GM10248 (cell line): ENCODE results near the gene F2RL3.

Experiments used
- CTCF ChIA-PET: fragments of 300-600 bp; sonication (Branson Sonifier 250); formaldehyde crosslinking; extraction: SDS; loops from one replicate; lab custom pipeline; 2021; ENCODE audit warnings: antibody characterized with exemption; lab: Yijun Ruan, JAX
- POLR2A ChIA-PET: fragments of 350-650 bp; sonication (Branson Sonifier 250); formaldehyde crosslinking; extraction: SDS; loops from one replicate; lab custom pipeline; 2020; ENCODE audit warnings: antibody characterized with exemption; lab: Yijun Ruan, JAX
- DNase-seq: peaks from one replicate; pipeline ENCODE4 v3.0.0; 2012; ENCODE audit errors: extremely low spot score
- TF ChIP-seq, protein P1 (sequence below): IDR thresholded peaks from 2 replicates; pipeline ENCODE4 v1.5.1; 2012; ENCODE audit warnings: mild to moderate bottlenecking, low read depth; ENCODE audit errors: extremely low read depth, missing control alignments, control extremely low read depth

F2RL3 gene

DNA sequence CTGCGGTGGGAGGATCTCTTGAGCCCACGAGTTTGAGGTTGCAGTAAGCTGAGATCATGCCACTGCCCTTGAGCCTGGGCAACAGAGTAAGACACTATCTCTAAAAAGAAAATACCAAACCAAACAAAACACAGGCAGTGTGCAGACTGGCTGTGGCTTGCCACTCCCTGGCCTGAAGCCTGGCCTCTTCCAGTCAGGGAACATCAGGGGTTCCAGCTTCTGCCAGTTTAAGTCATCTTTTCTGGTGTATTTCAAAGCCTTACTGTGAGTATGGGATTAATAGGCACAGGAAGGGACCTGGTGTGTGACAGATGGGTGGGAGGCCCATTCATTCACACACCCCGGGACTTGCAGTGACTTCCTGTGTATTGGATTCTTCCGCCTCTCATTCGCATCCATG lies 27.0 kb upstream of the F2RL3 start:
- POLR2A ChIA-PET: interaction anchor here (0.6 kb wide), 1 partner anchor 716 kb away, joined by 6 read pairs; no protein-coding TSS in a partner anchor
- TF ChIP-seq, protein P1, sequence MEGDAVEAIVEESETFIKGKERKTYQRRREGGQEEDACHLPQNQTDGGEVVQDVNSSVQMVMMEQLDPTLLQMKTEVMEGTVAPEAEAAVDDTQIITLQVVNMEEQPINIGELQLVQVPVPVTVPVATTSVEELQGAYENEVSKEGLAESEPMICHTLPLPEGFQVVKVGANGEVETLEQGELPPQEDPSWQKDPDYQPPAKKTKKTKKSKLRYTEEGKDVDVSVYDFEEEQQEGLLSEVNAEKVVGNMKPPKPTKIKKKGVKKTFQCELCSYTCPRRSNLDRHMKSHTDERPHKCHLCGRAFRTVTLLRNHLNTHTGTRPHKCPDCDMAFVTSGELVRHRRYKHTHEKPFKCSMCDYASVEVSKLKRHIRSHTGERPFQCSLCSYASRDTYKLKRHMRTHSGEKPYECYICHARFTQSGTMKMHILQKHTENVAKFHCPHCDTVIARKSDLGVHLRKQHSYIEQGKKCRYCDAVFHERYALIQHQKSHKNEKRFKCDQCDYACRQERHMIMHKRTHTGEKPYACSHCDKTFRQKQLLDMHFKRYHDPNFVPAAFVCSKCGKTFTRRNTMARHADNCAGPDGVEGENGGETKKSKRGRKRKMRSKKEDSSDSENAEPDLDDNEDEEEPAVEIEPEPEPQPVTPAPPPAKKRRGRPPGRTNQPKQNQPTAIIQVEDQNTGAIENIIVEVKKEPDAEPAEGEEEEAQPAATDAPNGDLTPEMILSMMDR: no peak
- DNase-seq: no peak
- CTCF ChIA-PET: interaction anchor here (0.9 to 2.3 kb wide), 2 partner anchors 14 to 16 kb away, joined by 3 to 5 read pairs; no protein-coding TSS in a partner anchor

DNA sequence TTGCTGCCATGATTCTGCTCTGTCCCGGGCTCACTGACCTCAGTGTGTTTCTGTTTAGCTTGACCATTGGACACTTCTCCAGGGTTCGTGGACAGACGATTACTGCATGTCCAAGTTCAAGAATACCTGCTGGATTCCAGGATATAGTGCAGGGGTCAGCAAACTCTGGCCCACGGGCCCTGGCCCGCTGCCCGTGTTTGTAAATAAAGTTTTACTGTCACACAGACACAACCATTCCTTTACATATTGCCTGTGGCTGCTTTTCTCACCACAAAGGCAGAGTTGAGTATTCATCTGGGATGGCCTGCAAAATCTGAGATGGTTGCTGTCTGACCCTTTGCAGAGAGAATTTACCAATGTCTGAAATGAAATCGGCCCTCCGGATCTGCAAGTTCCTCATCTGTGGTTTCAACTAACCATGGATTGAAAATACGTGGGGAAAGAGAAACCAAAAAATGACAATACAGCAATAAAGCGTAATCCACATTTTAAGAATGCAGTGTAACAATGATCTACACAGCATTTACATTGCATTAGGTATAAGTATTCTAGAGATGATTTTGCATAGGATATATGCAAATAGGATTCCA lies 25.9 kb upstream of the F2RL3 start:
- TF ChIP-seq, protein P1: no peak
- CTCF ChIA-PET: interaction anchor here (0.7 kb wide), 1 partner anchor 10 kb away, joined by 3 read pairs; no protein-coding TSS in a partner anchor
- DNase-seq: no peak
- POLR2A ChIA-PET: no interaction called here

DNA sequence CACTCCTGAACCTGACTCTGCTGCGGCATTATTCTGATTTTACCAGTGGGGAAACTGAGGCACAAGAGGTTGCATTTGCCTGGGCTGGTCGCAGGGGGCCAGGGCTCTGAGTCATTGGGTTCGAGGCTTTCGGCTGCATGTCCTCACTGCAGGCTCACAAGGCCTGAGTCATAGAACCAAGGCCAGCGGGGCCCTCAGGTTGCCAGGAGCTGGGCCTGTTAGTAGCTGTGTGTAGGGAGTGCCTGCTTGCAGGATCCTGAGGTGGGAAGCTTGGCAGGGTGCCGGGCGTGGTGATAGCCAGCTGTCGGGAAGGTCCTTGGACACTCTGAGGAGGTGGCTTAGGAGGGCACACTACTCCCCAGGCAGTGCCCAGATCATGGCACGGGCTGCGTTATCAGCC lies 21.6 kb upstream of the F2RL3 start:
- DNase-seq: no peak
- CTCF ChIA-PET: no interaction called here
- POLR2A ChIA-PET: no interaction called here
- TF ChIP-seq, protein P1: no peak

DNA sequence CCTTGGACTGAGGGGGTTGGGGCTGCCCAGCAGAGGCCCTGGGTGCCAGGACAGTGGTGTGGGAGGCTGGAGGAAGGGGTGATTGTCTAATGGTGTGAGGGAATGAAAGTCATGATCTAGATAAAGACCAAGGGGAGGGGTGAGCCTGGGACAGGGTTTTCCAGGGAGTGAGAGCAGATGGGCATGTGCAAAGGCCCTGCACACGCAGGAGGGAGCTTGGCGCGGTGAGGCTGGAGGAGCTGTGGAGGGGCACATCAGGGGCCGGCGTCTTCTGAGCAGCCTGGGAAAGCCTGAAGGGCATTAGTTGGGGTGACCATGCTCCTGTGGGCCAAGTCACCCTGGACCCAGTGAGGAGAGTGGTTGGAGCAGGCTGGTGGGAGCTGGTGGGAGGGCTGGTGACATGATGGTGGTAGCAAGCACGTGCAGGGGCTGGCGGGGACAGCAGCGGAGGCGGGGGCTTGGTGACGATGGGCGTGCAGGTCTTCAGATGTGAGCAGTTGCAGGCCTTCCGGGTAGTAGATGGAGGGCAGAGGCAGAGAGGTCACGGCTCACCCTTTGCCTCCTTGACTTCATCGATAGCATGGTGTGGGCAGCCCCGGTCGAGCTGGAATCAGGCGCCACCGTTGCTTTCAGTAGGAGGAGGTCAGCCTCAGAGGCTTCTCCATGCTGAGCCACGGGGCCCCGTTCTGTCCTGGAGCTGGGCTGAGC lies 20.2 kb upstream of the F2RL3 start:
- TF ChIP-seq, protein P1: no peak
- ChIA-PET POLR2A (no interaction called here), CTCF (interaction anchor here (1.3 kb wide), 1 partner anchor 12 kb away, joined by 3 read pairs; no protein-coding TSS in a partner anchor)
- no peak for DNase-seq

DNA sequence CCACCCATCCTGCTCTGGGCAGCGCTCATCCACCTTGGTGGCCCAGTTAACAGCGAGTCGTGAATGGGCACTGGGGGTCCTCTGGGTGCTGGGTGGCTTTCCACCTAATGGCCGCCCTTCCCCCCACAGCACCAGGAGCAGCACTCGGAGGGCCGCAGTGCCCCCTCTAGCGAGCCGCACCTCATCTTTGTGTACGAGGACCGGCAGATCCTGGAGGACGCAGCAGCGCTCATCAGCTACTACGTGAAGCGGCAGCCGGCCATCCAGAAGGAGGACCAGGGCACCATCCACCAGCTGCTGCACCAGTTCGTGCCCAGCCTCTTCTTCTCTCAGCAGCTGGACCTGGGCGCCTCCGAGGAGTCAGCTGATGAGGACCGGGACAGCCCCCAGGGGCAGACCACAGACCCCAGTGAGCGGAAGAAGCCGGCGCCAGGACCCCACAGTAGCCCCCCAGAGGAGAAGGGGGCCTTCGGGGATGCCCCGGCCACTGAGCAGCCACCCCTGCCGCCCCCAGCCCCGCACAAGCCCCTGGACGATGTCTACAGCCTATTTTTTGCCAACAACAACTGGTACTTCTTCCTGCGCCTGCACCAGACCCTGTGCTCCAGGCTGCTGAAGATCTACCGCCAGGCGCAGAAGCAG lies 19.3 kb upstream of the F2RL3 start:
- ChIA-PET CTCF (interaction anchor here (1.3 kb wide), 1 partner anchor 11 kb away, joined by 3 read pairs; no protein-coding TSS in a partner anchor), POLR2A (no interaction called here)
- TF ChIP-seq, protein P1: no peak
- DNase-seq: no peak

DNA sequence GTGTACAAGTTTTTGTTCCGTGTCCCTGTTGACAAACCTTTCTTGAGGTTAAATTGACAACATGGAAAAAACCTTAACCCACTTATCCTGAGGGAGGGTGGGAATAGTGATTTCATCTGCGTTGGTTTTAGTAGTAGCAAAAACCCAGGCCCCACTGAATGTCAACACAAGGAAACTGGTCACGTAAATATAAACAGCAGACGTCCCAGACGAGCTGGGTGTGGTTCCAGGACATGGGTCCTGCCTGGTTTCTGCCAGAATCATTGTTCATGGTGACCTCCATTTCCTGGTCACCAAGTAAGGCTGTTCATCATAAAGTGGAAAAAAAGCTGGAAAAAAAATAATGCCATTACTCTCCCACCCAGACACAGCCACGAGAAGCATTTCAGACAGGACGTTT lies 16.9 kb upstream of the F2RL3 start:
- no peak for DNase-seq
- CTCF ChIA-PET: interaction anchor here (1.6 kb wide), 1 partner anchor 93 kb away, joined by 3 read pairs; no protein-coding TSS in a partner anchor
- TF ChIP-seq, protein P1: no peak
- POLR2A ChIA-PET: no interaction called here
